NB4 (cell line): ENCODE measurements around the gene CCDC134.

ENCODE experiments used
- DNase-seq: peaks from one replicate; pipeline ENCODE4 v3.0.0; 2010; ENCODE audit warnings: low read depth
- H3K4me3 ChIP-seq: one replicate; pipeline ENCODE4 v1.5.1; 2011; ENCODE audit warnings: mild to moderate bottlenecking, low read depth, low read length, moderate library complexity
- CTCF ChIP-seq: IDR thresholded peaks from one replicate; pipeline ENCODE4 v1.5.1; 2012; ENCODE audit warnings: low read depth, low read length
- MAX ChIP-seq: IDR thresholded peaks from 2 replicates; pipeline ENCODE4 v1.6.1; 2011; ENCODE audit warnings: low read depth, low read length
- MYC ChIP-seq: IDR thresholded peaks from 2 replicates; pipeline ENCODE4 v1.6.1; 2011; ENCODE audit warnings: low read depth, low read length
- POLR2A ChIP-seq: IDR thresholded peaks from 2 replicates; pipeline ENCODE4 v1.6.1; 2011; ENCODE audit warnings: mild to moderate bottlenecking; ENCODE audit not compliant: insufficient read length; ENCODE audit errors: extremely low read depth

Gene CCDC134

DNA sequence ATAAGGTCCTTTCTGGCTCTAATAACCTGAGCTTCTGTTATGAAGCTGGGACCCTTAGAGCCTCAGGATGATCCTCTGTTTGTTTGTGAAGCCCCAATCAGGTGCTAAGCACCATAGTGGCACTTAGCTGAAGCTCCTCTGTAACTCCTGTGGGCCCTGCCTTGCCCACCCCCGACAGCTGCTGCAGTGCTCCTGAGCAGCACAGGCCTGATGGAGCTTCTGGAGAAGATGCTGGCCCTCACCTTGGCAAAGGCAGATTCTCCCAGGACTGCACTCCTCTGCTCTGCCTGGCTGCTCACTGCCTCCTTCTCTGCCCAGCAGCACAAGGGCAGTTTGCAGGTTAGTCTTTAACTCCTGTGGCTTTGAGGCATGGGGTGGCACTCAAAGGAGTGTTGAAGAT is 19.0 kb upstream of the CCDC134 start:
- no peak for DNase-seq
- peak overlapping the region; percentile 22 for H3K4me3 ChIP-seq
- TF ChIP-seq MAX, result no peak

DNA sequence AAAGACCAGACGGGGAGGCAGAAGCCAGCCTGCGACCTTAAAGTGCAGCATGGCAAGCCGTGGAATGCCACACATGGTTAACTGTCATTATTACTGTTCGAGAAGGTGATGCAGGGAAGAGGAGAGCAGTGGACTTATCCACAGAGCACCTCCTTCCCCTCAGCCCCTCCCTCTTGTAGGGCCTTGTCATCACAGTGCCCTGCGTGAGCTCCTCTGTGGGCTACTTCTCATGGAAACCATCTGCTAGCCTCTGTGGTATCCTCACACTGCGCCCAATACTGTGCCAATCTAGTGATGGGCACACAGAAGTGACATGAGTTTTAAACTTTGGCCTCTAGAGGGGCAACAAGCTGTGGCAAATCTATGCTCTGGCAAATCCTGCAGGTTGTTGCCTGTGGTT is 18.2 kb upstream of the CCDC134 start:
- no peak for DNase-seq
- H3K4me3 ChIP-seq, result no peak overlapping the region
- TF ChIP-seq POLR2A (no peak), MAX (no peak)

DNA sequence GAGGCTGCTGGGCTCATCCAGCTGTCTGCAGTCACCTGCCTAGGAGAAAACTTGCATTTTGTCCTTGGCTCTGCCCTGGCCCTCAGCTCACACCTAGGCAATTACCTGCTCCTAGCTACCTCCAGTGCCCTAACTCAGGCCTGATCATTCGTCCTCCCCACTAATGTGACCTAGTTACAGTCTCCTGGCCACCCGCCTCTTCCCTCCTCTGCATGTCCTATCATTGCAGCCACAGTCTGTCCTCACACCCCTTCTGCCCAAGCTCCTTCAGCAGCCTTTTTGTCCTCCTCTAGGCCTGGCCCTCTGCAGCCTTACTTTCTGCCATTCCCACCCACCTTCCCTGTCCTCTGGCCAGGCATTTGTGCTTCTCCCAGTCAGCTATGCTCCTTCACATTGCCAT is 17.7 kb upstream of the CCDC134 start:
- no peak overlapping the region for H3K4me3 ChIP-seq
- DNase-seq, result no peak
- TF ChIP-seq MAX (no peak), MYC (no peak), POLR2A (no peak), CTCF (no peak)

DNA sequence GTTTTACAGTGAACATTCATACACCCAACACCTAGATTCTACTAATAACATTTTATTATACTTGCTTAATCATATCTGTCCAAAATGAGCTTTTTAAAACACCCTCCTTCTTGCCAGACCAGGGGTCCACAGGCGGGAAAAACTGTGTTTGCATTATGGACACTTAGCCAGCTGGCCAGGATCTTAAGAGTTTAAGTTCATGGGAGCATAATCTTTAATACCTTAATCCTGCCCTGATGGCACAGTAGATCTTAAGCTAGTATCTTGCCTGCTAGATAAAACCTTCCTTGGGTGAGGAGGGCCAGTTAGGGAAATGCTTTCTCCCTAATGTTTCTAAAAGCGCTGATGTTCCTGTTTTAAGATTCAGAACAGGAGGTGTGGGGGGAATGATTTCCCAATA is 13.1 kb upstream of the CCDC134 start:
- H3K4me3 ChIP-seq, result no peak overlapping the region
- no peak for DNase-seq
- TF ChIP-seq MAX (no peak), CTCF (no peak), POLR2A (no peak), MYC (no peak)

GRCh38 chr22:41793871-41794270 is 6.6 kb upstream of the CCDC134 start:
- DNase-seq, result no peak
- no peak for TF ChIP-seq POLR2A
- no peak for TF ChIP-seq MAX
- H3K4me3 ChIP-seq, result no peak overlapping the region

DNA sequence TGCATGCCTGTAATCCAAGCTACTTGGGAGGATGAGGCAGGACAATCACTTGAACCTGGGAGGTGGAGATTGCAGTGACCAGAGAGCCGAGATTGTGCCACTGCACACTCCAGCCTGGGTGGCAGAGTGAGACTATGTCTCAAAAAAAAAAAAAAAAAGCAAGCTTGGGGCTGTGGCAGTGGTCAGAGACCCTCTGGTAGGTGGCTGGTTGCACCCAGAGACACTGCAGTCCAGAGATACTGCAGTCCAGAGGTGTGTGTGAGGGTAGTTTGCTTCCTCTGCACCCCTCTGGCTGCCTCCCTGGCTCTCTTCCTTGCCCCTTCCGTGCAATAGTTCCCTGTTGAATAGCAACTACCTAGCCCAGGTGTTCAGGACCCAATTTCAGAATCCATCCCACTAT is 1.7 kb upstream of the CCDC134 start:
- DNase-seq, result no peak
- TF ChIP-seq CTCF (no peak), MYC (no peak), MAX (no peak), POLR2A (no peak)
- no peak overlapping the region for H3K4me3 ChIP-seq

DNA sequence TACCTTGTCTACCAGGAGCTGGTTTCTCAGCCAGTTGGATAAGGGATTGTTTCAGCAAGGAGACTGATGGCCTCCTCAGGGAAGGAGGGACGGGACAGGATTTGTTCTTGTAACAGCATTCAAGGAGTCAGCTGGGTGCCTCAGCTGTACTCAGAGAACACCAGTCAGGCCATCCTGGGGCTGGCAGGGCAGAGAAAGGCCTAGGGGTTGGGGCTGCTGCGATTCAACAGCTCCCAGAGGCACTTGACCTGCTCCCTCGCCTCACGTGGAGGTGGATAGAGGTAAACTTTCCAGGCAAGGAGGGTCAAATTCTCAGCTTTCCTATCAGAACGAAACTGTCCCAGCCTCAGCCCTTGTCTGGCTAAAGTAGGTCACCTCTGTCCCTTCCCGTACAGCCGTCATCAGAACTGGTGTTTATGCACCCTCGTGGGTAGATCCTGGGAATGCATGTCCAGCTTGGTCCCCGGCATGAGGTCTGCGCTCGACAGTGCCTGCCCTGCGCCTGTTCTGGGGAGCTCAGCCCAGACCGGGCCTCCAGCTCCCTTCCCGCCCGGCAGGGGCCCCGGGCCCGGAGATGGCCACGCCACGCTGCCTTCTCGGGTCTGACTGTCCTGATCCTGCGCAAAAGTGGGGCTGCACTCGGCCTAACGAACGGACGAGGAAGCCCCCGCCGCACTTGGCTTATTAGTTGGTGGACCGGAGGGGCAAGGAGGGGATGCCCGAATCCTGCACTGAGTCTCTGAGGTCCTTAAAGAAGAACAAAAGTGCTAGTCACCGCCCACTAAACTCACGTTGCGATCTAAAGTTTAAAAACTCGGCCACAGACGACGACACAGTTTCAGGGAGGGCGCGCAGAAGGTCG is 762 bp upstream of the CCDC134 start:
- no peak for TF ChIP-seq MYC
- no peak for TF ChIP-seq MAX
- no peak for TF ChIP-seq CTCF
- TF ChIP-seq POLR2A, result no peak
- H3K4me3 ChIP-seq, result peak overlapping the region; percentile 84
- peak; percentile 25 for DNase-seq
